ENCODE data around the gene NHERF2.

GRCh38 chr16:2058420-2058819 lies 31.7 kb downstream of the NHERF2 start:
- TF ChIP-seq CTCF (IDR thresholded peaks at IDR 0.05) (no peak), POLR2A (IDR thresholded peaks at IDR 0.05) (no peak)
